Heart right ventricle (tissue), 16 donors: ENCODE data around the gene TFG. TPM values are rescaled to one million over a fixed set of nuclear protein-coding genes. Genes with fewer than 3 reads are reported as not detected.

ENCODE experiments used
- ATAC-seq, 8 donors: fragments of 200-7000 bp; cut with Tn5 transposase; one replicate each; pipeline ENCODE4 v1.9.1; 2020; ENCODE audit warnings: mild to moderate bottlenecking in 8 of 8, moderate library complexity in 8 of 8, moderate number of reproducible peaks in 1 of 8
- DNase-seq, 2 donors: peaks; one replicate each; pipeline ENCODE4 v3.0.0-alpha.2; 2020
- H3K27ac ChIP-seq, 10 donors: fragments of 200-600 bp; sonication (generic) in 2 of 10; one replicate each; pipeline versions ENCODE4 v1.5.0 to v1.8.0; 2020 to 2022; ENCODE audit warnings: mild to moderate bottlenecking in 3 of 10
- H3K27me3 ChIP-seq, 7 donors: fragments of 200-600 bp; one replicate each; pipeline ENCODE4 v1.8.0; 2021 to 2022; ENCODE audit warnings: mild to moderate bottlenecking in 2 of 7
- H3K36me3 ChIP-seq, 9 donors: fragments of 200-600 bp; sonication (generic) in 1 of 9; one replicate each; pipeline versions ENCODE4 v1.5.0 to v1.8.0; 2020 to 2022; ENCODE audit warnings: mild to moderate bottlenecking in 2 of 9
- H3K4me1 ChIP-seq, 9 donors: fragments of 200-600 bp; sonication (generic) in 1 of 9; one replicate each; pipeline versions ENCODE4 v1.5.0 to v1.8.0; 2020 to 2022; ENCODE audit warnings: mild to moderate bottlenecking in 4 of 9
- H3K4me3 ChIP-seq, 10 donors: fragments of 200-600 bp; sonication (generic) in 2 of 10; one replicate each; pipeline versions ENCODE4 v1.5.0 to v1.8.0; 2020 to 2022; ENCODE audit warnings: mild to moderate bottlenecking in 7 of 10, moderate library complexity in 2 of 10
- H3K9me3 ChIP-seq, 11 donors: fragments of 200-600 bp in 10 of 11; sonication (generic) in 2 of 11; one replicate each; pipeline versions ENCODE4 v1.5.0 to v1.8.0; 2013 to 2022; ENCODE audit warnings: mild to moderate bottlenecking in 2 of 11, control low read depth in 1 of 11, moderate library complexity in 1 of 11
- WGBS, 2 donors: extraction: QIAGEN DNeasy Blood & Tissue Kit; methylation state at CpG; one replicate each; pipeline ENCODE4 v1.1.7; 2013; ENCODE audit warnings: inconsistent platforms in 1 of 2; 5-methylcytosine and 5-hydroxymethylcytosine counted together
- intact Hi-C, 10 donors: fragments of 100-400 bp; cut with DNase I; formaldehyde crosslinking; loops; one replicate each; pipeline versions ENCODE4 v1.11.1 to v1.14.2; 2022
- polyA plus RNA-seq, 2 donors: library from polyadenylated mRNA; stranded (reverse); fragments of 200-250 nt; gene quantifications; one replicate each; pipeline ENCODE4 v1.2.3, GENCODE V29; 2013
- total RNA-seq, 10 donors: library from RNA; stranded (reverse); fragmentation: NEBNext Ultra II Directional in 3 of 10; extraction: Animal tissue kit (Norgen Biotek cat#: 25700) in 3 of 10; gene quantifications; one replicate each; pipeline versions ENCODE4 v1.2.1 to v1.2.4, GENCODE V29; 2021 to 2023
- TF ChIP-seq, protein P1 (sequence below), 9 donors: fragments of 200-600 bp; sonication (generic) in 2 of 9; IDR thresholded peaks; one replicate each; pipeline versions ENCODE4 v1.5.0 to v1.8.0; 2021 to 2022; ENCODE audit warnings: antibody characterized with exemption in 9 of 9, mild to moderate bottlenecking in 5 of 9, moderate library complexity in 1 of 9
- donor health status: Arrhythmogenic right ventricular cardiomyopathy.
- donor health status: ischemic (EF 13 %, LVEDD 7.1; RV severe dilation, severe dysfunction).
- donor health status: healthy with polysubstance abuse.
- donor health status: DM: no; HTN: yes; CAD: no.
- donor health status: DM: no; HTN: no; CAD: no.
- donor health status: ischemic (EF 25% LVEDD 6.9; RV normal size, moderate dysfunction).
- donor health status: ischemic (EF 25% LVEDD 5.7; RV mildly dilated, moderate dysfunction).
- donor health status: healthy.
- donor health status: DM: yes; HTN: yes; CAD: no.
- donor health status: Ischemic cardiomyopathy.
- donor health status: ischemic (EF 35%, LVEDD 5.7; RV mildly dilated, moderate dysfunction).
- donor health status: nonischemic (EF 11% LVEDD 7.7; RV severe dilation, severe dysfunction).
- donor health status: DM: yes; HTN: yes; CAD: no.
- donor health status: PGD.
- donor health status: ischemic (EF 29% LVEDD 5.4; RV normal size, mild dysfunction).
- donor health status: nonischemic (EF 23%, LVEDD 6.1; RV moderate dilation, normal function).

Gene TFG
- total and polyA plus RNA-seq, 12 donors = 44.6 to 98.4 (median 92.4) TPM

DNA sequence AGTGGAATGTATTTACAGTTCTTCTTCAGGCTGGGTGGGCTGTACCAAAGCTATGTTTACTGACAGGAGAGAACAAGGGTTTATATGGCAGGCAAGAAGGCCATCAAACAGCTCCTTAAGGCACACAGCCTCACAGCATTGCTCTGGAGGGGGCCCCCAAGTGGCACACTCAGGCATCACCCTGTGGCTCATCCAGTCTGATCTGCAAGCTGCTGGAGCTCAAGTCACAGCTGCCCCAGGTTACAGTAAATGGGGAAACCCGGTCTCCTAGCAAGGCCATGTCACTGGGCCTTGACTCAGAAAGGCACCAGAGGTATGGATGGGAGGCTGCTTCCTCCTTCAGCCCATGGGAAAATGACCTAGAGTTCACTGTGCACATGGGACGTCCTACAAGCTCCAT lies 67.5 kb downstream of the TFG start:
- Histone ChIP-seq H3K27ac (no peak overlapping the region), H3K9me3 (no peaks in the 10 kb centered on the region), H3K27me3 (no peaks in the 10 kb centered on the region), H3K36me3 (peaks cover 0 to 33% (median 0%) of the 10 kb centered on the region in 9 donors), H3K4me3 (no peak overlapping the region), H3K4me1 (no peaks in the 10 kb centered on the region)
- 70 to 82% methylated on average over 2 of the region's 2 CpGs for WGBS, 2 donors
- intact Hi-C loops = no loop called here
- DNase-seq = no peak
- TF ChIP-seq, protein P1, sequence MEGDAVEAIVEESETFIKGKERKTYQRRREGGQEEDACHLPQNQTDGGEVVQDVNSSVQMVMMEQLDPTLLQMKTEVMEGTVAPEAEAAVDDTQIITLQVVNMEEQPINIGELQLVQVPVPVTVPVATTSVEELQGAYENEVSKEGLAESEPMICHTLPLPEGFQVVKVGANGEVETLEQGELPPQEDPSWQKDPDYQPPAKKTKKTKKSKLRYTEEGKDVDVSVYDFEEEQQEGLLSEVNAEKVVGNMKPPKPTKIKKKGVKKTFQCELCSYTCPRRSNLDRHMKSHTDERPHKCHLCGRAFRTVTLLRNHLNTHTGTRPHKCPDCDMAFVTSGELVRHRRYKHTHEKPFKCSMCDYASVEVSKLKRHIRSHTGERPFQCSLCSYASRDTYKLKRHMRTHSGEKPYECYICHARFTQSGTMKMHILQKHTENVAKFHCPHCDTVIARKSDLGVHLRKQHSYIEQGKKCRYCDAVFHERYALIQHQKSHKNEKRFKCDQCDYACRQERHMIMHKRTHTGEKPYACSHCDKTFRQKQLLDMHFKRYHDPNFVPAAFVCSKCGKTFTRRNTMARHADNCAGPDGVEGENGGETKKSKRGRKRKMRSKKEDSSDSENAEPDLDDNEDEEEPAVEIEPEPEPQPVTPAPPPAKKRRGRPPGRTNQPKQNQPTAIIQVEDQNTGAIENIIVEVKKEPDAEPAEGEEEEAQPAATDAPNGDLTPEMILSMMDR (IDR thresholded peaks at IDR 0.05) = no peak
- ATAC-seq = no peak

DNA sequence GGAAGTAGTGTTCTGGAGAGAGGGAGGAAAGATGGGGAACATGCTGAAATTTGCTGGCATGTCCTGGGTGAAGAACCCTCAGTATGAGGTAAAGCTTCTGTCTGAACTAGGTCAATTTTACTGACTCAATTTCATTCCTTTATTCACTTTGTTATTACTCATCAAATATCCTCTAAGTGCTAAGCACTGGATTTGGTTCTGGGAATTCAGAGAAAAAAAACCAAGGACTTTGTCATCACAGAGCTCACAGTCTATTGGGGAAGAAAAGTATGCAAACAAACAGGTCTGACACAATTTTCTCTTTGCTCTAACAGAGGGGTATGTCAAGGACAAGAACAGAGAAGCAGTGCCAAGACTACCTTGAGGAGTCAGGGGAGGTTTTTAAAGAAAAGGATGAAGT lies 68.0 kb downstream of the TFG start:
- TF ChIP-seq, protein P1 (IDR thresholded peaks at IDR 0.05) = no peak
- no peak for ATAC-seq
- peaks cover 0 to 33% (median 0%) of the 10 kb centered on the region in 9 donors for H3K36me3 ChIP-seq

DNA sequence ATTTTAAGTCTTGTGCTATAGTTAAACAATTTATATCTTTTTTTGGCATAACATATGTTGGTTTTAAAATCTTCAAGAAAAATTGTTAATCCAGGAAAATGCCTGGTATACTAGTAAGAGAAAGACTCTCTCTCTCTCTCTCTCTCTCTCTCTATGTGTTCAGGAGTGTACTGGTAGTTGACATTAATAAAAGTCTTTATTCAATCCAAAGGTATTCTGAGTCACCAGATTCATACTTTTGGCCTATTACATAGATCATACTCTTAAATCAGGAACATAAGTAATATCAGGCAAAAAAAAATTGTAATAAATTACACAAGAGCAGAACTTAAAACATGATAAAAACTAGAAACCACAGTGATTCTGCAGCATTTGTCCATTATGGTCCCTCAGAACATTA lies 70.2 kb downstream of the TFG start:
- Histone ChIP-seq H3K4me3 (no peak overlapping the region), H3K27ac (no peak overlapping the region), H3K27me3 (no peaks in the 10 kb centered on the region), H3K4me1 (peaks cover 0 to 7% (median 0%) of the 10 kb centered on the region in 9 donors), H3K9me3 (peaks cover 0 to under 1% (median 0%) of the 10 kb centered on the region in 11 donors), H3K36me3 (peaks cover 0 to 33% (median 0%) of the 10 kb centered on the region in 9 donors)
- DNase-seq (no peak), ATAC-seq (no peak)
- intact Hi-C loops = no loop called here
- TF ChIP-seq, protein P1 (IDR thresholded peaks at IDR 0.05) = no peak

More for the DNA sequence above, 68.0 kb downstream of the TFG start:
- H3K4me3 ChIP-seq = no peak overlapping the region
- H3K27me3 ChIP-seq = no peaks in the 10 kb centered on the region
- H3K4me1 ChIP-seq = no peaks in the 10 kb centered on the region
- no peak for DNase-seq
- no peaks in the 10 kb centered on the region for H3K9me3 ChIP-seq
- no peak overlapping the region for H3K27ac ChIP-seq
- intact Hi-C loops = no loop called here

DNA sequence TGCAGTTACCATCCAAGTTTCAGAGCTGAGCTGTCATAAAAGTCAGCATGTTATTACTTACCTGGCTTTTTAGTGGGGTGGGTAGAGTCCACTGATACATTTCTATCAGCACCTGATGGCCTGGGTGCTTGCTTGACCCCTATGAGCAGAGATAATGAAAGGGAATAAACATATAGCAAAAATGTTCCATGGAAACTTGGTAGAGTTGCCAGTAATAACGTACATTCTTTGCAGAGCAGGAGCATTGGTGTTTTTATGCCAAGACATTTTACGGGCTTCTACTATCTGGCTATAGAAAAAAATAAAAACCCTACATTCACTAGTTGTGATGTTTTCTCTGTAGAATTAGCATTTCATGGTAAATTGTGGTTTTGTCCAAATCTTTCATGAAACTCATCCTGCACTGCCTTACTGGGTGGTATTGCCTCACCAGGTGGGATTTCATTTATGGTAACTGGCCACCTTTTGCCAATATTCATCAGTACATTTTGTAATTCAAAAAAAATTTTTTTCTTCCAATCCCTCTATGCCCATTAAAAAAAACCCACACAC lies 70.9 kb downstream of the TFG start:
- intact Hi-C loops = no loop called here
- DNase-seq (no peak), ATAC-seq (no peak)
- 82 to 86% methylated on average over 2 of the region's 2 CpGs for WGBS, 2 donors
- Histone ChIP-seq H3K27me3 (no peaks in the 10 kb centered on the region), H3K4me3 (no peak overlapping the region), H3K27ac (no peak overlapping the region), H3K9me3 (peaks cover 0 to 5% (median 0%) of the 10 kb centered on the region in 11 donors), H3K4me1 (peaks cover 0 to 7% (median 0%) of the 10 kb centered on the region in 9 donors), H3K36me3 (peaks cover 0 to 33% (median 0%) of the 10 kb centered on the region in 9 donors)
- TF ChIP-seq, protein P1 (IDR thresholded peaks at IDR 0.05) = no peak
